ENCODE results near the gene TUBB3. TPM values are rescaled to one million over a fixed set of nuclear protein-coding genes. Genes with fewer than 3 reads are reported as not detected.

The TUBB3 gene
- total and polyA plus RNA-seq, 9 of the 15 experiments (the other 6 are each of a cell fraction or from before 2014, with no cell fraction given), result 0.18 to 12.5 (median 5.0) TPM

DNA sequence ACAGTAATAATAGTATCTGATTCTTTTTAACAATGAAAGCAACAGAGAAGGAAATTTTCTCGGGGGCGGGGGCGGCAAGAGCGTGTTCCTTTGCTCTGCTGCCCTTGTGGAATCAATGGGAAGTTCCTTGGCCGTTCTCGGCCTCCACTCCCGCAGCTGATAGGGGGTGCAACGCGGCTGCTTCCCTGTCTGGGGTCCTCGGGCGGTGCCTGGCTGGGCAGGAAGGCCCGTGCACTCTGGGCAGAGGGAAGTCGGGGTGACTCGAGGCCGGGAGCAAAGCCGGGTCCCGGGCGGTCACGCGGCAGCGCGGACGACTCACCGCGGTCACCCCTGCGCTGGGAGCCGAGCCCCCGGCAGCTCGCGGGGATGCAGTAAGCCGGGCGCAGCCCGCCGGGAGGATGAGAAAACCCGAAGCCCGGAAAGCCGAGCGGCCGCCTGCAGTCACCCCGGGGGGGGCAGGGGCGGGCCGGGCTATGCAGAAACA is 2.5 kb downstream of the TUBB3 start (continued):
- TF ChIP-seq, protein P1, sequence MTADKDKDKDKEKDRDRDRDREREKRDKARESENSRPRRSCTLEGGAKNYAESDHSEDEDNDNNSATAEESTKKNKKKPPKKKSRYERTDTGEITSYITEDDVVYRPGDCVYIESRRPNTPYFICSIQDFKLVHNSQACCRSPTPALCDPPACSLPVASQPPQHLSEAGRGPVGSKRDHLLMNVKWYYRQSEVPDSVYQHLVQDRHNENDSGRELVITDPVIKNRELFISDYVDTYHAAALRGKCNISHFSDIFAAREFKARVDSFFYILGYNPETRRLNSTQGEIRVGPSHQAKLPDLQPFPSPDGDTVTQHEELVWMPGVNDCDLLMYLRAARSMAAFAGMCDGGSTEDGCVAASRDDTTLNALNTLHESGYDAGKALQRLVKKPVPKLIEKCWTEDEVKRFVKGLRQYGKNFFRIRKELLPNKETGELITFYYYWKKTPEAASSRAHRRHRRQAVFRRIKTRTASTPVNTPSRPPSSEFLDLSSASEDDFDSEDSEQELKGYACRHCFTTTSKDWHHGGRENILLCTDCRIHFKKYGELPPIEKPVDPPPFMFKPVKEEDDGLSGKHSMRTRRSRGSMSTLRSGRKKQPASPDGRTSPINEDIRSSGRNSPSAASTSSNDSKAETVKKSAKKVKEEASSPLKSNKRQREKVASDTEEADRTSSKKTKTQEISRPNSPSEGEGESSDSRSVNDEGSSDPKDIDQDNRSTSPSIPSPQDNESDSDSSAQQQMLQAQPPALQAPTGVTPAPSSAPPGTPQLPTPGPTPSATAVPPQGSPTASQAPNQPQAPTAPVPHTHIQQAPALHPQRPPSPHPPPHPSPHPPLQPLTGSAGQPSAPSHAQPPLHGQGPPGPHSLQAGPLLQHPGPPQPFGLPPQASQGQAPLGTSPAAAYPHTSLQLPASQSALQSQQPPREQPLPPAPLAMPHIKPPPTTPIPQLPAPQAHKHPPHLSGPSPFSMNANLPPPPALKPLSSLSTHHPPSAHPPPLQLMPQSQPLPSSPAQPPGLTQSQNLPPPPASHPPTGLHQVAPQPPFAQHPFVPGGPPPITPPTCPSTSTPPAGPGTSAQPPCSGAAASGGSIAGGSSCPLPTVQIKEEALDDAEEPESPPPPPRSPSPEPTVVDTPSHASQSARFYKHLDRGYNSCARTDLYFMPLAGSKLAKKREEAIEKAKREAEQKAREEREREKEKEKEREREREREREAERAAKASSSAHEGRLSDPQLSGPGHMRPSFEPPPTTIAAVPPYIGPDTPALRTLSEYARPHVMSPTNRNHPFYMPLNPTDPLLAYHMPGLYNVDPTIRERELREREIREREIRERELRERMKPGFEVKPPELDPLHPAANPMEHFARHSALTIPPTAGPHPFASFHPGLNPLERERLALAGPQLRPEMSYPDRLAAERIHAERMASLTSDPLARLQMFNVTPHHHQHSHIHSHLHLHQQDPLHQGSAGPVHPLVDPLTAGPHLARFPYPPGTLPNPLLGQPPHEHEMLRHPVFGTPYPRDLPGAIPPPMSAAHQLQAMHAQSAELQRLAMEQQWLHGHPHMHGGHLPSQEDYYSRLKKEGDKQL (CRISPR knock-in tag; IDR thresholded peaks at IDR 0.05; ENCODE audit: borderline replicate concordance), result no peak

DNA sequence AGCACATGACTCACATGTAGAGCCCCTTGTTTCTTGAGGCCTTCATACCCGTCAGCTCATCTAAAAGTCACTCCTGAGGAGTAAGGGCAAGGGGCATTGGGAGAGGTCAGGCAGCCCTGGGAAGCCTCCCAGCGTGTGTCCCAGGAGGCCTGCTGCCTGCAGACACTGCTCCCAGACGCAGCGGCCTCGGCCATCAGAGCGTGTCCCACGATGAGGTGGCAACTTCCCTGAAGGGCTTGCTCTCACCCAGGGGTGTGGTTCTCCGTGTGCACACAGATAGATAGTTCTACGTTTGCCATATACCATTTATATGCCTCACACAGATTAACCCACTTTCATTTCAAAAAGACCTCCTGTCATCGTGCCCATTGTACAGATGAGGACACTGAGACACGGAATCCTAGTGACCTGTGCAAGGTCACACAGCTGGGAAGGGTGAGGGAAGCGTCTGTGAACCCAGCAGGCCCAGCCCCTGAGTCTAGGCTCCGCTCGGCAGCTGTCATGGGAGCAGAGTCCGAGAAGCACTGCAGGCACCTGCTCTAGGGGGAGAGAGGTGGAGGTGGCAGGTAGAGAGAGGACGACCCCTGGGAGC is 8.3 kb downstream of the TUBB3 start:
- BruUV-seq (replicated peaks), result no TSS peak
- H3K27me3 ChIP-seq (ENCODE audit: control insufficient read depth in 2 of 2, insufficient read depth in 2 of 2, low read length in 2 of 2), result no peaks in the 10 kb centered on the region
- H2AFZ ChIP-seq (ENCODE audit: low read depth, low read length), result no peak overlapping the region
- peak; percentile 81 for TF ChIP-seq BCOR (IDR thresholded peaks at IDR 0.05)
- TF ChIP-seq, protein P2, sequence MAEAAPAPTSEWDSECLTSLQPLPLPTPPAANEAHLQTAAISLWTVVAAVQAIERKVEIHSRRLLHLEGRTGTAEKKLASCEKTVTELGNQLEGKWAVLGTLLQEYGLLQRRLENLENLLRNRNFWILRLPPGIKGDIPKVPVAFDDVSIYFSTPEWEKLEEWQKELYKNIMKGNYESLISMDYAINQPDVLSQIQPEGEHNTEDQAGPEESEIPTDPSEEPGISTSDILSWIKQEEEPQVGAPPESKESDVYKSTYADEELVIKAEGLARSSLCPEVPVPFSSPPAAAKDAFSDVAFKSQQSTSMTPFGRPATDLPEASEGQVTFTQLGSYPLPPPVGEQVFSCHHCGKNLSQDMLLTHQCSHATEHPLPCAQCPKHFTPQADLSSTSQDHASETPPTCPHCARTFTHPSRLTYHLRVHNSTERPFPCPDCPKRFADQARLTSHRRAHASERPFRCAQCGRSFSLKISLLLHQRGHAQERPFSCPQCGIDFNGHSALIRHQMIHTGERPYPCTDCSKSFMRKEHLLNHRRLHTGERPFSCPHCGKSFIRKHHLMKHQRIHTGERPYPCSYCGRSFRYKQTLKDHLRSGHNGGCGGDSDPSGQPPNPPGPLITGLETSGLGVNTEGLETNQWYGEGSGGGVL (CRISPR knock-in tag; IDR thresholded peaks at IDR 0.05), result no peak
- 0 out of 4 replicates have a peak, but pooled peaks of 1 of the 2 experiments have one; percentile 27 for TF ChIP-seq KDM1A (IDR thresholded peaks at IDR 0.05)
- peak; percentile 47 for TF ChIP-seq ESRRA (IDR thresholded peaks at IDR 0.05; ENCODE audit: borderline replicate concordance, low read depth)
- TF ChIP-seq, protein P3, sequence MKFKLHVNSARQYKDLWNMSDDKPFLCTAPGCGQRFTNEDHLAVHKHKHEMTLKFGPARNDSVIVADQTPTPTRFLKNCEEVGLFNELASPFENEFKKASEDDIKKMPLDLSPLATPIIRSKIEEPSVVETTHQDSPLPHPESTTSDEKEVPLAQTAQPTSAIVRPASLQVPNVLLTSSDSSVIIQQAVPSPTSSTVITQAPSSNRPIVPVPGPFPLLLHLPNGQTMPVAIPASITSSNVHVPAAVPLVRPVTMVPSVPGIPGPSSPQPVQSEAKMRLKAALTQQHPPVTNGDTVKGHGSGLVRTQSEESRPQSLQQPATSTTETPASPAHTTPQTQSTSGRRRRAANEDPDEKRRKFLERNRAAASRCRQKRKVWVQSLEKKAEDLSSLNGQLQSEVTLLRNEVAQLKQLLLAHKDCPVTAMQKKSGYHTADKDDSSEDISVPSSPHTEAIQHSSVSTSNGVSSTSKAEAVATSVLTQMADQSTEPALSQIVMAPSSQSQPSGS (CRISPR knock-in tag; IDR thresholded peaks at IDR 0.05), result no peak
- no peak overlapping the region for H3K27ac ChIP-seq (ENCODE audit: extremely low read depth, low read depth, low read length)
- in situ Hi-C loops (cut with MboI), result no loop called here
- H3K9me3 ChIP-seq (replicated peaks; ENCODE audit: control insufficient read depth, insufficient read depth, low read depth, low read length), result no peaks in the 10 kb centered on the region
- CTCF ChIA-PET (ENCODE audit: low intra/inter-chr PET ratio), result no interaction called here
- POLR2A ChIA-PET, result interaction anchor here (0.6 to 0.7 kb wide), 2 partner anchors 58 to 155 kb away, joined by 3 read pairs; partner anchors contain the start of gene TCF25
- no peak overlapping the region for H3K4me3 ChIP-seq
- H3K4me2 ChIP-seq (ENCODE audit: insufficient read depth, low read length), result no peak overlapping the region
- H3K9me1 ChIP-seq (ENCODE audit: control insufficient read depth, insufficient read depth, low read length), result no peaks in the 10 kb centered on the region
- H3K36me3 ChIP-seq (ENCODE audit: control insufficient read depth, insufficient read depth, low read length), result no peaks in the 10 kb centered on the region
- no peaks in the 10 kb centered on the region for H4K20me1 ChIP-seq (replicated peaks; ENCODE audit: control insufficient read depth, insufficient read depth, low read length)
- DNase-seq (ENCODE audit: extremely low read depth in 1 of 4, low spot score in 3 of 4) (no peak), ATAC-seq (no peak), FAIRE-seq (no peak)
- intact Hi-C loops (cut with micrococcal nuclease), result no loop called here
- 25% methylated on average over 16 of the region's 16 CpGs for WGBS (ENCODE audit: insufficient coverage, low coverage, missing lambda C conversion rate)
- peaks cover 0 to 8% of the 10 kb centered on the region in 2 experiments; a peak in 2 of 5 replicates for H3K4me1 ChIP-seq (replicated peaks in 1 of 2; ENCODE audit: control insufficient read depth in 2 of 2, insufficient read depth in 2 of 2, low read length in 2 of 2)
- no peaks in the 10 kb centered on the region for H3K79me2 ChIP-seq (ENCODE audit: control insufficient read depth, insufficient read depth, low read length)
- peak overlapping the region in 1 of 2 experiments; percentile 64; a peak in 1 of 4 replicates for H3K9ac ChIP-seq (ENCODE audit: insufficient read depth in 1 of 2, low read depth in 2 of 2, low read length in 2 of 2)

Data from K562 (cell line).